Measurements from ENCODE around the gene PTGDS.

PTGDS gene

GRCh38 chr9:137006116-137007003, 29.1 kb downstream of the PTGDS start:
- no peak for DNase-seq (ENCODE audit: extremely low spot score)
- CTCF ChIA-PET: interaction anchor here (2.8 kb wide), 1 partner anchor 22 kb away, joined by 17 read pairs; the partner anchor contains the start of gene ABCA2
- TF ChIP-seq CTCF (IDR thresholded peaks at IDR 0.05; ENCODE audit: control extremely low read depth, extremely low read depth, low read depth, missing control alignments): no peak
- POLR2A ChIA-PET: no interaction called here

DNA sequence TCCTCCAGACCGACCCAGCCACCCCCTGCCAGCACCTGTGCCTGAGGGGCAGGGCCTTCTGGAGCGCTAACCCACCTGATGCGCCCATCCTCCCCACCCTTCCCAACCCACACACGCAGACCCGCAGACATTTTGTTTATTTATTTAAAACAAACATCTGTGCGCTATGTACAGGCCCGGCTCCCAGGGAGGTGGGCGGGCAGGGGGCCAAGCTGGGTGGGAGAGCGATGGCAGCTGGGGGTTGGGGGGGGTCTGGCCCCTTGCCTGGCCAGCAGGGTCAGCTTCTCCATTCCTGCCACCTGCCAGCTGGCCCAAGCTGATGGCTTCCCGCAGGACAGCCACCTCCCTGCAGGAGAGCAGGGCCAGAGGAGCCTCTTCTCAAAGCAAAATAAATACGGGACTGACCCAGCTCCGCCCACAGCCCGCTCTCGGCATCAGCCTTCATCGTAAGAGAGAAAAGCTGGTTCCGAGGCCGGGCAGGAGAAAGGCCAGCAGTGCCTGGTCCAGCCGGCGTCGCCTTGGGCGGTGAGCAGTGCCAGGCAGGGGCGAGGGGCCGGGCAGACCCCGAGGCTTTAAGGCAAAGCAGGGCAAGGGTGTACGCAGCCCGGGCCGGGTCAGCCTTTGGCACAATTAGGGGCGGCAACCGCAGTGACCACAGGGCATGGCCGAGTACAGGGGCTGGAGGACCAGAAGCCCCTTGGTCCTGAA, 30.0 kb downstream of the PTGDS start:
- ChIA-PET CTCF (interaction anchor here (0.8 to 2.8 kb wide), 3 partner anchors 11 to 21 kb away, joined by 3 to 17 read pairs (median 3); partner anchors contain the start of genes ABCA2 and CLIC3), POLR2A (no interaction called here)
- no peak for DNase-seq (ENCODE audit: extremely low spot score)
- TF ChIP-seq CTCF (IDR thresholded peaks at IDR 0.05; ENCODE audit: control extremely low read depth, extremely low read depth, low read depth, missing control alignments): no peak

GRCh38 chr9:137007816-137008270, 30.5 kb downstream of the PTGDS start:
- POLR2A ChIA-PET: no interaction called here
- CTCF ChIA-PET: interaction anchor here (0.8 to 2.8 kb wide), 3 partner anchors 12 to 21 kb away, joined by 3 to 17 read pairs (median 3); partner anchors contain the start of genes ABCA2 and CLIC3
- no peak for DNase-seq (ENCODE audit: extremely low spot score)
- no peak for TF ChIP-seq CTCF (IDR thresholded peaks at IDR 0.05; ENCODE audit: control extremely low read depth, extremely low read depth, low read depth, missing control alignments)

GRCh38 chr9:137008312-137008711, 31.0 kb downstream of the PTGDS start:
- POLR2A ChIA-PET: no interaction called here
- CTCF ChIA-PET: interaction anchor here (1.2 to 2.8 kb wide), 2 partner anchors 13 to 20 kb away, joined by 3 to 17 read pairs; partner anchors contain the start of gene ABCA2
- DNase-seq (ENCODE audit: extremely low spot score): no peak
- TF ChIP-seq CTCF (IDR thresholded peaks at IDR 0.05; ENCODE audit: control extremely low read depth, extremely low read depth, low read depth, missing control alignments): no peak

DNA sequence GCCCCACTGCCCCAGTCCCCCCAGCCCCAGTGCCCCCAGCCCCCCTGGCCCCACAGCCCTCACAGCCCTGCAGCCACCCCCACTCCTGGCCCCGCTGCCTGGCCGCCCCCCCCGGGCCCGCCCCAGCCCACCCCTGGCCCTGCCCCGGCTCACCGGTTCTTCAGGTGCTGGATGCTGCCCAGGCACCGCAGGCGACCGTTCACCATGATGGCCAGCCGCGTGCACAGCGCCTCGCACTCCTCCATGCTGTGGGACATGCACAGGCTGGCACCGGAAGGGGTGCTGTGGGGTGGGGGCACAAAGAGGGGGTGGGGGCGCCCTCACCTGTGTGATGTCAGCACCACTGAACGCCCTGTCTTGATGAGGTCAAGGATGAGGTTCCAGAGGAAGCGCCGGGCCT, 31.9 kb downstream of the PTGDS start:
- POLR2A ChIA-PET: no interaction called here
- CTCF ChIA-PET: interaction anchor here (1.2 kb wide), 1 partner anchor 20 kb away, joined by 3 read pairs; no protein-coding TSS in a partner anchor
- no peak for DNase-seq (ENCODE audit: extremely low spot score)
- TF ChIP-seq CTCF (IDR thresholded peaks at IDR 0.05; ENCODE audit: control extremely low read depth, extremely low read depth, low read depth, missing control alignments): no peak

Data from GM10248 (cell line).